Measurements from ENCODE around the gene HLA-DMA. TPM values are rescaled to one million over a fixed set of nuclear protein-coding genes. Genes with fewer than 3 reads are reported as not detected.

HLA-DMA gene
- total and polyA plus RNA-seq, 2 of the 8 experiments (the other 6 are each of a cell fraction or from before 2014, with no cell fraction given) = 13.3 to 23.1 TPM

DNA sequence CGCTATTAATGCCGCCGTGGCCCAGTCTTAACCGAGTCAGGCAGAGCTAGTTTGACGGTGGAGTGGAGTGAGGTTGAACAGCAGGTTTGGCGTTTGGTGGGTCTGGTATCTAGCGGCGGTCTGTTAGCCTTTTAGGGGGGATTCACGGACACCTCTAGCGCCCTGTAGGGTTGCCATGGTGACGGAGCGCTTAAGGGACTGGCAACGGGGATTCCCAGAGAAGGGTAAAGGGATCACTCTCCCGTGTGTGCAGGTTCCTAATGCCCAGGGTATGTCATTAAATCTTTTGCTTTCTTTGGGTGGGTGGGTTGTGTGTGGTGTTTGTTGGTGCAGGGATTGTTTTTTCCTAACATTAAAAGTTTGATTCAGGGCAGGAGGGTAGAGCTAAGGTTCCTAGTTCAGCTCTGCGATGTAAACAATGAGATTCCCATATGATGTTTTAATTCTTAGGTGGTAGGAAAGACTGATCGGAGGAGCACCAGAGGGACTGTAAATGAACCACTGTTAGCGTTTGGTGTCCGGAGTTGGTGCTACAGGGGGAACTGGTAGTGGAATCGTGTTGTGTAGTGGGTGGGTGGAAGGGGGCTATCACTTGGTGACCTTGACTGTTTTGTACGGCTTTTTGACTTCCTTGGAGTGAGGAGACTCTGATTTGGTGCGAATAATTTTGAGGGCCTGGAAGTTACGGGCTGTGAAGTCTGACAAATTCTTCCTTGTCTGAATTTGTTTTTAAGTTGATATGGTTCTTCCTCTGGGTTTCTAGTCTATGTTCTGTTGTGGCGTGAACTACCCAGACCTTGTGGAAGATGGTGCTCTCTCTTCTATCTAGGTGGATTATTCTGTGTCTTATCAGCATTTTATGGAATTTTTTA, 20.5 kb upstream of the HLA-DMA start:
- Histone ChIP-seq H3K27me3 (replicated peaks in 1 of 4; ENCODE audit: control insufficient read depth in 3 of 4, extremely low read depth in 1 of 4, insufficient read depth in 3 of 4, low read length in 3 of 4) (no peaks in the 10 kb centered on the region), H4K8ac (ENCODE audit: extremely low read depth, insufficient read depth, low read length) (peak overlapping the region; percentile 93; the same call in 1 of the 2 replicates), H2BK5ac (ENCODE audit: low read depth, low read length) (no peak overlapping the region; the same call in 1 of the 2 replicates), H3K18ac (ENCODE audit: extremely low read depth, low read length) (0 out of 2 replicates have a peak overlapping the region, but pooled peaks have one; percentile 4), H3K4me1 (replicated peaks in 1 of 4; ENCODE audit: control insufficient read depth in 3 of 4, insufficient read depth in 4 of 4, low read length in 3 of 4) (peaks cover 0 to 11% (median 6%) of the 10 kb centered on the region in 4 experiments; a peak in 5 of 7 replicates), H3K23me2 (ENCODE audit: low read depth, low read length) (peaks cover 21% of the 10 kb centered on the region), H3K56ac (replicated peaks; ENCODE audit: insufficient read length, low read depth, low read length) (peak overlapping the region; percentile 62), H4K91ac (replicated peaks; ENCODE audit: insufficient read length, low read length) (no peak overlapping the region), H2BK120ac (replicated peaks; ENCODE audit: low read depth, low read length) (no peak overlapping the region), H3K9ac (replicated peaks in 1 of 4; ENCODE audit: extremely low read depth in 1 of 4, low read depth in 3 of 4, low read length in 3 of 4) (peak overlapping the region; percentile 88 to 94 (median 92)), H2BK15ac (ENCODE audit: low read length) (no peak overlapping the region), H4K20me1 (replicated peaks in 1 of 2; ENCODE audit: control insufficient read depth in 1 of 2, insufficient read depth in 2 of 2, low read length in 2 of 2) (peaks cover 52 to 54% of the 10 kb centered on the region in 2 experiments), H3K36me3 (ENCODE audit: control insufficient read depth in 2 of 4, insufficient read depth in 4 of 4, low read length in 3 of 4) (peaks cover 41 to 64% (median 51%) of the 10 kb centered on the region in 4 experiments), H3K79me1 (ENCODE audit: low read depth, low read length) (peaks cover 11% of the 10 kb centered on the region), H3K27ac (ENCODE audit: low read depth, low read length) (0 out of 2 replicates have a peak overlapping the region, but pooled peaks have one; percentile 79), H2BK20ac (ENCODE audit: low read length) (no peak overlapping the region), H2AFZ (ENCODE audit: low read length) (no peak overlapping the region), H3K4me3 (ENCODE audit: extremely low read depth in 1 of 4, insufficient read depth in 2 of 4, low read depth in 3 of 4, low read length in 4 of 4) (peak overlapping the region; percentile 90 to 99 (median 98)), H3K4ac (replicated peaks; ENCODE audit: insufficient read length, low read depth, low read length) (no peak overlapping the region), H3K4me2 (ENCODE audit: insufficient read depth in 1 of 2, low read depth in 2 of 2, low read length in 2 of 2) (peak overlapping the region; percentile 75 to 88), H3K14ac (ENCODE audit: insufficient read length) (no peak overlapping the region), H2BK12ac (ENCODE audit: low read depth, low read length) (no peak overlapping the region), H2AK5ac (ENCODE audit: low read depth, low read length) (no peak overlapping the region), H3K23ac (ENCODE audit: insufficient read length) (no peak overlapping the region), H3K79me2 (ENCODE audit: control insufficient read depth in 1 of 2, insufficient read depth in 2 of 2, low read length in 2 of 2) (peaks cover 44 to 81% of the 10 kb centered on the region in 2 experiments), H3K9me3 (ENCODE audit: insufficient read depth in 2 of 2, low read depth in 1 of 2, low read length in 1 of 2) (no peaks in the 10 kb centered on the region; a peak in 2 of 4 replicates), H4K5ac (ENCODE audit: insufficient read length, low read depth, low read length) (no peak overlapping the region)
- FAIRE-seq (no peak), DNase-seq (ENCODE audit: low read depth in 1 of 2, low spot score in 2 of 2) (peak in 1 of 2 experiments; percentile 50)
- POLR2A ChIA-PET (ENCODE audit: partially characterized antibody) = interaction anchor here (0.6 to 33.3 kb wide), 38 partner anchors 6 to 1243 kb away, joined by 3 to 1158 read pairs (median 6); partner anchors contain the start of genes B3GALT4, BRD2, HLA-DMA and HLA-DMB
- 4% methylated on average over 23 of the region's 23 CpGs; no CpG with 5 or more reads in 1 of the 2 experiments for WGBS, 2 experiments (ENCODE audit: extremely low coverage in 1 of 2, insufficient coverage in 1 of 2, insufficient read length in 1 of 2, insufficient replicate concordance in 2 of 2, low coverage in 1 of 2, low lambda C conversion rate in 2 of 2, missing lambda C conversion rate in 1 of 2)
- CTCF ChIA-PET (ENCODE audit: partially characterized antibody) = interaction anchor here (0.9 to 14.6 kb wide), 4 partner anchors 10 to 40 kb away, joined by 3 to 110 read pairs (median 4); no protein-coding TSS in a partner anchor
- TF ChIP-seq HDAC2 (IDR thresholded peaks at IDR 0.05; ENCODE audit: borderline replicate concordance in 1 of 2, low read depth in 2 of 2, low read length in 2 of 2) (peak in 1 of 2 experiments; percentile 19; a peak in 1 of 4 replicates), TAF7 (optimal IDR thresholded peaks at IDR 0.05; ENCODE audit: borderline replicate concordance, low read depth, low read length) (peak; percentile 4), RXRA (IDR thresholded peaks at IDR 0.05; ENCODE audit: insufficient read depth, low read depth, low read length) (no peak), POLR2AphosphoS5 (IDR thresholded peaks at IDR 0.05; ENCODE audit: low read depth, low read length) (peak; percentile 51), CEBPB (IDR thresholded peaks at IDR 0.05; ENCODE audit: low read depth, low read length) (no peak), SIN3A (conservative IDR thresholded peaks at IDR 0.05 in 1 of 2, IDR thresholded peaks at IDR 0.05 in 1 of 2; ENCODE audit: low read depth in 1 of 2, low read length in 2 of 2) (peak; percentile 76 to 86; a peak in 3 of 4 replicates), SP4 (IDR thresholded peaks at IDR 0.05; ENCODE audit: low read length) (no peak), PHF8 (conservative IDR thresholded peaks at IDR 0.05; ENCODE audit: low read depth, low read length) (0 out of 2 replicates have a peak, but pooled peaks have one; percentile 2), SAP30 (IDR thresholded peaks at IDR 0.05; ENCODE audit: insufficient read depth, insufficient replicate concordance, low read length) (peak; percentile 74), POLR2A (IDR thresholded peaks at IDR 0.05; ENCODE audit: control extremely low read depth in 1 of 2, low read depth in 2 of 2, low read length in 2 of 2) (peak in 1 of 2 experiments; percentile 24; a peak in 1 of 3 replicates)

Measured in H1 (cell line).